HepG2 (cell line): ENCODE results near the gene TPRN. TPM values are rescaled to one million over a fixed set of nuclear protein-coding genes. Genes with fewer than 3 reads are reported as not detected.

Source experiments
- ADNP ChIP-seq: sonication (generic); formaldehyde crosslinking; IDR thresholded peaks from 2 replicates; pipeline ENCODE4 v1.4.0; 2020; ENCODE audit warnings: missing genetic modification reagents
- ATF1 ChIP-seq: IDR thresholded peaks from 2 replicates; pipeline ENCODE4 v1.6.1; 2016; ENCODE audit warnings: mild to moderate bottlenecking, control low read depth
- CHCHD3 ChIP-seq: sonication (generic); formaldehyde crosslinking; IDR thresholded peaks from 2 replicates; pipeline ENCODE4 v1.8.0; 2022; ENCODE audit warnings: mild to moderate bottlenecking, missing genetic modification reagents, moderate library complexity
- ELF3 ChIP-seq: IDR thresholded peaks from 2 replicates; pipeline ENCODE4 v1.6.1; 2016; ENCODE audit warnings: missing genetic modification reagents, missing compliant biosample characterization
- ETV5 ChIP-seq: IDR thresholded peaks from 2 replicates; pipeline ENCODE4 v1.6.1; 2018; ENCODE audit warnings: missing biosample characterization, missing genetic modification reagents, inconsistent platforms, borderline replicate concordance
- FOXK1 ChIP-seq: sonication (generic); formaldehyde crosslinking; IDR thresholded peaks from 2 replicates; pipeline ENCODE4 v1.4.0; 2020; ENCODE audit warnings: low read depth, missing genetic modification reagents, borderline replicate concordance
- HDAC1 ChIP-seq: sonication (generic); formaldehyde crosslinking; IDR thresholded peaks from 2 replicates; pipeline ENCODE4 v1.5.1; 2020; ENCODE audit warnings: mild to moderate bottlenecking, missing genetic modification reagents
- HNRNPL ChIP-seq: fragments of 200-400 bp; formaldehyde crosslinking; IDR thresholded peaks from 2 replicates; pipeline ENCODE4 v1.6.1; 2017; ENCODE audit warnings: mild to moderate bottlenecking, low read depth, low read length
- HNRNPLL ChIP-seq: fragments of 200-400 bp; formaldehyde crosslinking; IDR thresholded peaks from 2 replicates; pipeline ENCODE4 v1.6.1; 2017; ENCODE audit warnings: mild to moderate bottlenecking, low read depth, low read length; ENCODE audit not compliant: poor library complexity, severe bottlenecking
- KLF9 ChIP-seq: IDR thresholded peaks from 2 replicates; pipeline ENCODE4 v1.6.1; 2016; ENCODE audit warnings: low read depth
- PREB ChIP-seq: sonication (generic); formaldehyde crosslinking; IDR thresholded peaks from 2 replicates; pipeline ENCODE4 v1.4.0; 2020; ENCODE audit warnings: missing genetic modification reagents
- RFXAP ChIP-seq: sonication (generic); formaldehyde crosslinking; IDR thresholded peaks from 2 replicates; pipeline ENCODE4 v1.4.0; 2020; ENCODE audit warnings: missing genetic modification reagents, borderline replicate concordance
- RXRB ChIP-seq: IDR thresholded peaks from 2 replicates; pipeline ENCODE4 v1.6.1; 2016; ENCODE audit warnings: borderline replicate concordance, missing genetic modification reagents, missing compliant biosample characterization
- SAP130 ChIP-seq: IDR thresholded peaks from 2 replicates; pipeline ENCODE4 v1.6.1; 2016; ENCODE audit warnings: low read depth
- SOX5 ChIP-seq: IDR thresholded peaks from 2 replicates; pipeline ENCODE4 v1.6.1; 2016; ENCODE audit warnings: borderline replicate concordance
- SOX6 ChIP-seq, 2 experiments: fragments of 450-650 bp in 1 of 2; sonication (generic) in 1 of 2; formaldehyde crosslinking in 1 of 2; IDR thresholded peaks; 2 replicates each; pipeline versions ENCODE4 v1.4.0 to v1.6.1; 2017 to 2020; ENCODE audit warnings: antibody characterized with exemption in 1 of 2, mild to moderate bottlenecking in 1 of 2, missing genetic modification reagents in 1 of 2
- SSRP1 ChIP-seq: IDR thresholded peaks from 2 replicates; pipeline ENCODE4 v1.6.1; 2016; ENCODE audit warnings: control low read depth
- TCF12 ChIP-seq, 2 experiments: fragments of 450-650 bp in 1 of 2; sonication (generic) in 1 of 2; formaldehyde crosslinking in 1 of 2; IDR thresholded peaks; 2 replicates each; pipeline versions ENCODE4 v1.6.1 to v1.8.0; 2017 to 2022; ENCODE audit warnings: antibody characterized with exemption in 1 of 2, mild to moderate bottlenecking in 1 of 2, missing genetic modification reagents in 1 of 2, moderate library complexity in 1 of 2
- ZFX ChIP-seq: sonication (generic); formaldehyde crosslinking; IDR thresholded peaks from 2 replicates; pipeline ENCODE4 v1.4.0; 2020; ENCODE audit warnings: mild to moderate bottlenecking, low read depth, missing genetic modification reagents, moderate library complexity
- ZIK1 ChIP-seq: sonication (generic); formaldehyde crosslinking; IDR thresholded peaks from 2 replicates; pipeline ENCODE4 v1.5.0; 2020; ENCODE audit warnings: mild to moderate bottlenecking, low read depth, missing genetic modification reagents, borderline replicate concordance
- ZNF225 ChIP-seq: sonication (generic); formaldehyde crosslinking; IDR thresholded peaks from 2 replicates; pipeline ENCODE4 v1.4.0; 2020; ENCODE audit warnings: mild to moderate bottlenecking, missing genetic modification reagents
- ZNF746 ChIP-seq: sonication (generic); formaldehyde crosslinking; IDR thresholded peaks from 2 replicates; pipeline ENCODE4 v1.8.0; 2022; ENCODE audit warnings: mild to moderate bottlenecking, missing genetic modification reagents
- ZSCAN25 ChIP-seq: sonication (generic); formaldehyde crosslinking; IDR thresholded peaks from 2 replicates; pipeline ENCODE4 v1.8.0; 2022; ENCODE audit warnings: mild to moderate bottlenecking, missing genetic modification reagents
- ZSCAN29 ChIP-seq: sonication (generic); formaldehyde crosslinking; conservative IDR thresholded peaks from 2 replicates; pipeline ENCODE4 v1.4.0; 2020; ENCODE audit warnings: mild to moderate bottlenecking, missing genetic modification reagents
- polyA plus RNA-seq, 8 experiments: library from polyadenylated mRNA; depleted of rRNA in 3 of 8; stranded (reverse) in 7 of 8; unstranded in 1 of 8; fragments of >200 nt; fragmentation: Illumina TruSeq in 4 of 8; extraction: Trizol in 4 of 8; gene quantifications; 2 replicates each; pipeline versions ENCODE4 v1.2.1 to v1.2.3, GENCODE V29; 2011 to 2016; ENCODE audit warnings: low read depth in 4 of 8, missing spikeins in 1 of 8, mixed read lengths in 1 of 8; ENCODE audit not compliant: insufficient read depth in 1 of 8
- total RNA-seq, 5 experiments: library from RNA; depleted of rRNA; stranded (reverse); fragments of >200 nt; fragmentation: Illumina TruSeq; extraction: Trizol; gene quantifications; 2 replicates each; pipeline ENCODE4 v1.2.3, GENCODE V29; 2016; ENCODE audit warnings: low read depth in 1 of 5
- TF ChIP-seq, protein P1 (sequence below): IDR thresholded peaks from 2 replicates; pipeline ENCODE4 v1.6.1; 2016; ENCODE audit warnings: mild to moderate bottlenecking
- TF ChIP-seq, protein P2 (sequence below): sonication (generic); formaldehyde crosslinking; IDR thresholded peaks from 2 replicates; pipeline ENCODE4 v1.8.0; 2022; ENCODE audit warnings: mild to moderate bottlenecking, missing genetic modification reagents; ENCODE audit not compliant: insufficient replicate concordance
- TF ChIP-seq, protein P3 (sequence below): sonication (generic); formaldehyde crosslinking; IDR thresholded peaks from 2 replicates; pipeline ENCODE4 v1.4.0; 2020; ENCODE audit warnings: mild to moderate bottlenecking, missing genetic modification reagents

The TPRN gene
- total and polyA plus RNA-seq, 2 of the 13 experiments (the other 11 are each of a cell fraction or from before 2014, with no cell fraction given), result 10.1 to 19.2 TPM

GRCh38 chr9:137221506-137222111, 21.1 kb upstream of the TPRN start (continued):
- TF ChIP-seq, protein P1, sequence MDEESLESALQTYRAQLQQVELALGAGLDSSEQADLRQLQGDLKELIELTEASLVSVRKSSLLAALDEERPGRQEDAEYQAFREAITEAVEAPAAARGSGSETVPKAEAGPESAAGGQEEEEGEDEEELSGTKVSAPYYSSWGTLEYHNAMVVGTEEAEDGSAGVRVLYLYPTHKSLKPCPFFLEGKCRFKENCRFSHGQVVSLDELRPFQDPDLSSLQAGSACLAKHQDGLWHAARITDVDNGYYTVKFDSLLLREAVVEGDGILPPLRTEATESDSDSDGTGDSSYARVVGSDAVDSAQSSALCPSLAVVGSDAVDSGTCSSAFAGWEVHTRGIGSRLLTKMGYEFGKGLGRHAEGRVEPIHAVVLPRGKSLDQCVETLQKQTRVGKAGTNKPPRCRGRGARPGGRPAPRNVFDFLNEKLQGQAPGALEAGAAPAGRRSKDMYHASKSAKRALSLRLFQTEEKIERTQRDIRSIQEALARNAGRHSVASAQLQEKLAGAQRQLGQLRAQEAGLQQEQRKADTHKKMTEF (CRISPR knock-in tag), result peak; percentile 50; the same call in 1 of the 2 replicates
- TF ChIP-seq FOXK1 (CRISPR knock-in tag) (no peak), ELF3 (CRISPR knock-in tag) (no peak), SOX5 (no peak), ATF1 (CRISPR knock-in tag) (no peak), ETV5 (CRISPR knock-in tag) (no peak; the same call in 1 of the 2 replicates), HDAC1 (CRISPR knock-in tag) (peak; percentile 63; the same call in 1 of the 2 replicates), ZSCAN25 (CRISPR knock-in tag) (peak; percentile 55; the same call in 1 of the 2 replicates), SSRP1 (CRISPR knock-in tag) (no peak), ZSCAN29 (no peak), ZIK1 (CRISPR knock-in tag) (no peak), RFXAP (peak; percentile 22; the same call in 1 of the 2 replicates), ZNF746 (CRISPR knock-in tag) (peak; percentile 59; the same call in 1 of the 2 replicates), ZFX (CRISPR knock-in tag) (peak; percentile 58), PREB (CRISPR knock-in tag) (no peak), TCF12 (IDR thresholded peaks at IDR 0.05) (no peak), TCF12 (CRISPR knock-in tag; IDR thresholded peaks at IDR 0.05) (0 out of 2 replicates have a peak, but pooled peaks have one; percentile 50), ZNF225 (CRISPR knock-in tag) (no peak), SAP130 (CRISPR knock-in tag) (peak; percentile 57), CHCHD3 (CRISPR knock-in tag) (no peak), SOX6 (IDR thresholded peaks at IDR 0.05) (no peak), SOX6 (CRISPR knock-in tag; IDR thresholded peaks at IDR 0.05) (peak; percentile 59), HNRNPLL (peak; percentile 20), RXRB (CRISPR knock-in tag) (0 out of 2 replicates have a peak, but pooled peaks have one; percentile 26), ADNP (CRISPR knock-in tag) (no peak), KLF9 (no peak), HNRNPL (peak; percentile 92)
- TF ChIP-seq, protein P2, sequence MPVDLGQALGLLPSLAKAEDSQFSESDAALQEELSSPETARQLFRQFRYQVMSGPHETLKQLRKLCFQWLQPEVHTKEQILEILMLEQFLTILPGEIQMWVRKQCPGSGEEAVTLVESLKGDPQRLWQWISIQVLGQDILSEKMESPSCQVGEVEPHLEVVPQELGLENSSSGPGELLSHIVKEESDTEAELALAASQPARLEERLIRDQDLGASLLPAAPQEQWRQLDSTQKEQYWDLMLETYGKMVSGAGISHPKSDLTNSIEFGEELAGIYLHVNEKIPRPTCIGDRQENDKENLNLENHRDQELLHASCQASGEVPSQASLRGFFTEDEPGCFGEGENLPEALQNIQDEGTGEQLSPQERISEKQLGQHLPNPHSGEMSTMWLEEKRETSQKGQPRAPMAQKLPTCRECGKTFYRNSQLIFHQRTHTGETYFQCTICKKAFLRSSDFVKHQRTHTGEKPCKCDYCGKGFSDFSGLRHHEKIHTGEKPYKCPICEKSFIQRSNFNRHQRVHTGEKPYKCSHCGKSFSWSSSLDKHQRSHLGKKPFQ (CRISPR knock-in tag), result no peak
- TF ChIP-seq, protein P3, sequence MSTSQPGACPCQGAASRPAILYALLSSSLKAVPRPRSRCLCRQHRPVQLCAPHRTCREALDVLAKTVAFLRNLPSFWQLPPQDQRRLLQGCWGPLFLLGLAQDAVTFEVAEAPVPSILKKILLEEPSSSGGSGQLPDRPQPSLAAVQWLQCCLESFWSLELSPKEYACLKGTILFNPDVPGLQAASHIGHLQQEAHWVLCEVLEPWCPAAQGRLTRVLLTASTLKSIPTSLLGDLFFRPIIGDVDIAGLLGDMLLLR (CRISPR knock-in tag), result no peak
